GM18873 (cell line): ENCODE results near the gene MRPL57.
A peak's percentile ranks its signal among the peaks of the same experiment; 100 is the strongest.
"Not testable (repeated sequence)": the region's sequence is repeated elsewhere in the genome, so short reads cannot be mapped to it uniquely, and the experiment has no call there.

Experiments used
- ATAC-seq: cut with Tn5 transposase; IDR thresholded peaks from one replicate; pipeline ENCODE4 v1.9.1; 2021; ENCODE audit warnings: mild to moderate bottlenecking, moderate library complexity, moderate number of reproducible peaks; ENCODE audit not compliant: unreplicated experiment, low FRiP score

The MRPL57 gene

GRCh38 chr13:21176215-21176981, at the start of gene MRPL57, which contains the start of gene SKA3:
Gene MRPL57 (plus strand): TSS chr13:21176658. CDS start chr13:21176917, 259 bp downstream.
Gene SKA3 (minus strand): TSS chr13:21176552. CDS start chr13:21176477, 75 bp downstream.
- peak; percentile 83 for ATAC-seq

GRCh38 chr13:21130116-21130515, 46.3 kb upstream of the MRPL57 start:
- ATAC-seq: no peak

GRCh38 chr13:21133077-21133476, 43.4 kb upstream of the MRPL57 start:
- no peak for ATAC-seq

GRCh38 chr13:21134475-21134874, 42.0 kb upstream of the MRPL57 start:
- no peak for ATAC-seq

- ATAC-seq: not testable (repeated sequence)
Observed at GRCh38 chr13:21135833-21136232, 40.6 kb upstream of the MRPL57 start.

GRCh38 chr13:21137696-21138095, 38.8 kb upstream of the MRPL57 start:
- no peak for ATAC-seq

GRCh38 chr13:21138561-21138960, 37.9 kb upstream of the MRPL57 start:
- no peak for ATAC-seq

GRCh38 chr13:21139374-21139773, 37.1 kb upstream of the MRPL57 start:
- no peak for ATAC-seq

- no peak for ATAC-seq
Observed at GRCh38 chr13:21142766-21143165, 33.7 kb upstream of the MRPL57 start.

- ATAC-seq: no peak
Observed at GRCh38 chr13:21147827-21148226, 28.6 kb upstream of the MRPL57 start.

- no peak for ATAC-seq
Observed at GRCh38 chr13:21148557-21149258, 27.8 kb upstream of the MRPL57 start.

GRCh38 chr13:21149568-21149967, 26.9 kb upstream of the MRPL57 start:
- no peak for ATAC-seq

GRCh38 chr13:21150013-21150412, 26.4 kb upstream of the MRPL57 start:
- ATAC-seq: no peak

- no peak for ATAC-seq
Observed at GRCh38 chr13:21152251-21152899, 24.1 kb upstream of the MRPL57 start.

- ATAC-seq: no peak
Observed at GRCh38 chr13:21164631-21165030, 11.8 kb upstream of the MRPL57 start.

GRCh38 chr13:21165606-21166005, 10.9 kb upstream of the MRPL57 start:
- ATAC-seq: not testable (repeated sequence)

GRCh38 chr13:21171420-21171819, 5.0 kb upstream of the MRPL57 start:
- ATAC-seq: no peak

GRCh38 chr13:21173767-21174166, 2.7 kb upstream of the MRPL57 start:
- not testable (repeated sequence) for ATAC-seq

GRCh38 chr13:21175656-21176214, 723 bp upstream of the MRPL57 start:
- no peak for ATAC-seq

GRCh38 chr13:21176982-21177284, 475 bp downstream of the MRPL57 start:
- ATAC-seq: peak; percentile 3

- no peak for ATAC-seq
Observed at GRCh38 chr13:21181671-21182070, 5.2 kb downstream of the MRPL57 start.
